ENCODE measurements around the gene DLGAP4.

DLGAP4 gene, protein sequence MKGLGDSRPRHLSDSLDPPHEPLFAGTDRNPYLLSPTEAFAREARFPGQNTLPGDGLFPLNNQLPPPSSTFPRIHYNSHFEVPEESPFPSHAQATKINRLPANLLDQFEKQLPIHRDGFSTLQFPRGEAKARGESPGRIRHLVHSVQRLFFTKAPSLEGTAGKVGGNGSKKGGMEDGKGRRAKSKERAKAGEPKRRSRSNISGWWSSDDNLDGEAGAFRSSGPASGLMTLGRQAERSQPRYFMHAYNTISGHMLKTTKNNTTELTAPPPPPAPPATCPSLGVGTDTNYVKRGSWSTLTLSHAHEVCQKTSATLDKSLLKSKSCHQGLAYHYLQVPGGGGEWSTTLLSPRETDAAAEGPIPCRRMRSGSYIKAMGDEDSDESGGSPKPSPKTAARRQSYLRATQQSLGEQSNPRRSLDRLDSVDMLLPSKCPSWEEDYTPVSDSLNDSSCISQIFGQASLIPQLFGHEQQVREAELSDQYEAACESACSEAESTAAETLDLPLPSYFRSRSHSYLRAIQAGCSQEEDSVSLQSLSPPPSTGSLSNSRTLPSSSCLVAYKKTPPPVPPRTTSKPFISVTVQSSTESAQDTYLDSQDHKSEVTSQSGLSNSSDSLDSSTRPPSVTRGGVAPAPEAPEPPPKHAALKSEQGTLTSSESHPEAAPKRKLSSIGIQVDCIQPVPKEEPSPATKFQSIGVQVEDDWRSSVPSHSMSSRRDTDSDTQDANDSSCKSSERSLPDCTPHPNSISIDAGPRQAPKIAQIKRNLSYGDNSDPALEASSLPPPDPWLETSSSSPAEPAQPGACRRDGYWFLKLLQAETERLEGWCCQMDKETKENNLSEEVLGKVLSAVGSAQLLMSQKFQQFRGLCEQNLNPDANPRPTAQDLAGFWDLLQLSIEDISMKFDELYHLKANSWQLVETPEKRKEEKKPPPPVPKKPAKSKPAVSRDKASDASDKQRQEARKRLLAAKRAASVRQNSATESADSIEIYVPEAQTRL

DNA sequence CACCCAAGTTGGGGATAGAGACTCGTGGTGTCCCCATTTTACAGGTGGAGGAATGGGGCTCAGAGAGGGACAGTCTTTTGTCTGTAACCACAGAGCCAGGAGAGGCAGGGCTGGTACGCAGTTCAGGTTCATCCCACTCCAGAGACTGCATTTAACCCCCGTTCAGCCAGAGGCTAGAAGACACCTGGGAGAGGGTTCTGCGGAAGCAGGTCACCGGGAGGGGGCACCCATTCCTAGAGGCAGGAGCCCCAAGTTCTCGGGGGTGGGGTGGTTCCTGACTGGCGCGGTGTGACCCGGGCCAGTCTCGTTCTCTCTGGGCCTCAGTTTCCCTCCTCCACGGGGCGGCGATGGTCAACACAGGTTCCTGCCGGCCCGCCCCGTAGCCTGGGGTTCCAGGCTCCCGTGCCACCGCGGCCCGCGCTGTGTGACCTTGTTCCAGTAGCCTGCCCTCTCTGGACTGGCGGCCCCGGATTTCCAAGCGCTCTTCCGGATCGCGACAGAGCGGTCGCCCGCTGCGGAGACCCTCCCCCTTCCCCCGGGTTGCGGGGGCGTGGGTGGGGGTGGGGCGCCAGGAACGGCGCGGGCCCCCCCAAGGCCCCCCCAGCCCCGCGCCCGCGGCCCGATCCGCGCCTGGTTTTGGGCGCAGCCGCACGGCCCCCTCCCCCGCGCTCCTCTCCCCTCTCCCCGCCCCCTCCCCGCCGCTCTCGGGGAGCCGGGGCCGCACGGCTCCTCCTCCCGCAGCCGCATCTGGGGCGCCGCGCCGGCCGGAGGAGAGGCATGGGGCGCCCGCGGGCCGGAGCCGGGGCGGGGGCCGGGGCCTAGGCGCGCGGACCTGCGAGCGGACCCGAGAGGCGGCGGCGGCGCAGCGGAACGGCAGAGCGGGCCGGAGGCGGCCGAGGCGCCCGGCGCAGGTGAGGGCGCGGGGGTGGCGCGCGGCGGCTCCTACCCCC lies at the start of gene DLGAP4:
TSS of gene DLGAP4 (plus strand) at position 738 of the 950 bp plus-strand sequence. CDS start 125,379 bp downstream, outside the sequence.
- no peak for DNase-seq

DNA sequence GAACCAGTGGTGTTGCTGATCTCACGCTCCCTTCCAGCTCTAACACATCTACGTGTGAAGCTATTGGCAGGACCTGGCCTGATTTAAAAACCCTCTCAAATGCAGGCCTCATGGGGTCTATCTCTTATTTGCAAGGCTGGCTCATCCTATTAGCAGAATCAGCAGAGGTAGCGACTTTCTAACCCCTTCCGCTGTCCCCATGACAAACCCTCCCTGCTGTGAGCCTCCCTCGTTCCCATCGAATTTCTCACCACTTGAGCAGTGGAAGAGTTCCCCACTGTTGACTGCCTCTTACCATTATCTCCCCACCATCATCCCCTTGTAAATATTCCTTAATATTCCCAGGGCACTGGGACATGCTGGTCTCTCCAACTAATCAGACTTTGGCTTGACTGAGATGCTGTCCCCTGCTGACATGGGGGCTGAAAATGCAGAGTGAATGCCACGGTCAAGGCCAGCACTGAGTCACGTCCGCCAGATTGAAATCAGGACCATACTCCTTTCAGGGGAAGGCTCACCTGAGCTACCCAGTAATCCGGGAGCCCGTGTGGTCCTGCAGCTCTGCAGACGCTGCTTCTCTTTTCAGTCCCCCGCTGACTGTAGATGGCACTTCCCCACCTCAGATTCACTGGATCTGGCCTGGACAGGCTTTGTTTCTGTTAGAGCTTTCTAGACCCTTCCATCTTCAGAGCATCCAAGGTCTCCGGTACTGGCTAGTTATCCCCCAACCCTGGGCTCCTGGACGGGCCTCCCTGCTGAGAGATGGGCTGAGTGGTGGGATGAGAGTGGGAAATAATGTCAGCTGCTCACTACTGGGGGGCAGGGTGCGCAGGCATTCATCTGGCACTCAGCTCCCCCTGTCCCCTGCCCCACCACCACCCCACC lies 46.7 kb upstream of the DLGAP4 start:
- DNase-seq: no peak

DNA sequence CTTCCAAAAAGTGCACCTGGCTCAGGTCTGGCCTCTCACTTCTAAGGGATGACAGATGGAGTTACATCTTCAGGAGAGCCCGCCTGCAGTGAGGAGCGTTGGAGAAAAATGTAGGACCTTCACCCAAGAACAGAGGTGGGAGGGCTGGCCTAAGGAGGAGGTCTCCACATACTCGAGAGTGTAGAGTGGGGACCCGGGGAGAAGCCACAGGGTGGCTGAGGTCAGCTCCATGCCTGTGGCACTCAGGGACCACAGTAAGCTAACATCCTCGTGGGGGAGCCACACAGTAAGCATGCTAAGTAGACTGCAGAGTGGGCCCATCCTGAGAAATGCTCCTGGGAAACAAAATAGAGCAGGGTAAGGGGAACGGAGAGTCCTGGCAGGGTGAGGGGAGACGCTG lies 45.8 kb upstream of the DLGAP4 start:
- DNase-seq: no peak

DNA sequence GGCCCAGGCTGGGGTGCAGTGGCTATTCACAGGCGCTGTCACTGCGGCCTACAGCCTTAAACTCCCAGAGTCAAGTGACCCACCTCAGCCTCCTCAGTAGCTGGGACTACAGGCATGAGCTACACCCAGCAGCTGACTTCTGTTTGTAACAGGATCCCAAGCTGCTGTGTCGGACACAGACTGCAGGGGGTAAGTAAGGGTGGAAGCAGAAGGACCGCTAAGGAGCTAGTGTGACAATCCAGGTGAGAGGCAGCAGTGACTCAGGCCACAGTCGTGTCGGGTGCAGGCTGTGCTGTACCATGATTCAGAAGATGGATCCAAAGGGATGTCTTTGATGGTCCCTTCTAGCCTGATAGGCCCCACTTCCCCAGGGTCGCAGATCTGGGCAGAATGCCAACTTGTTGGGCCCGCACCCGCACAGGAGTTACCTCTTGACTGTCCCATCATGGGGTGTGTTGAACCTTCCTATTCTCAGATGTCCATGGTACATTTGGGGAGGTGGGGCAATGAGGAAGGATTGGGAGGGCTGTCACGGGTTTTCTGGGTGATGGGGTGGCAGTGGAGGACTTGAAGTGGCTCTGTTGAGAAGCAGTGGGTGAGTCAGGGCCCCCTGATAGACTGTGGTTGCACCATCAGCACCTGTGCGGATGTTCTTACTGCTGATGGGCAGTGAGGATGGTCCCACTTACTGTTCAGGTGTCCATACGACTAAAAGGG lies 44.6 kb upstream of the DLGAP4 start:
- DNase-seq: no peak

DNA sequence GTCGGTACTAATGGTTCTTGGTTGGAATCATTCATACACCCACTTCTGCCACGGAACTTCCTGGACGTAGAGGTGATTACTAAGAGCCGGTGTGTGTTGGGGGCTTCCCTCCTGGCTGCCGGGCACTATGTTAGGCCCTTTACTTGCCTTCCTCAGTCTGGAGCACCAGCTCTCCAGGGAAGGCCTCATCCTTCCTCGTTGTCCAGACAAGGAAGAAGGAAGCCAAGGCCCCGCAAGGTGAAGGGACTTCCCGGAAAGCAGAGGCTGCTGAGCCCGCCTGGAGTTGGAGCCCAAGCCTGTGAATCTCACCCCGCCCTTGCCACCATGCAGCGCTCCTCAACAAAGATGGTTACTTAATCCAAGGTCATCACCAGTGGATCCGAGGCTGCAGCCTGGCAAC lies 43.7 kb upstream of the DLGAP4 start:
- no peak for DNase-seq

DNA sequence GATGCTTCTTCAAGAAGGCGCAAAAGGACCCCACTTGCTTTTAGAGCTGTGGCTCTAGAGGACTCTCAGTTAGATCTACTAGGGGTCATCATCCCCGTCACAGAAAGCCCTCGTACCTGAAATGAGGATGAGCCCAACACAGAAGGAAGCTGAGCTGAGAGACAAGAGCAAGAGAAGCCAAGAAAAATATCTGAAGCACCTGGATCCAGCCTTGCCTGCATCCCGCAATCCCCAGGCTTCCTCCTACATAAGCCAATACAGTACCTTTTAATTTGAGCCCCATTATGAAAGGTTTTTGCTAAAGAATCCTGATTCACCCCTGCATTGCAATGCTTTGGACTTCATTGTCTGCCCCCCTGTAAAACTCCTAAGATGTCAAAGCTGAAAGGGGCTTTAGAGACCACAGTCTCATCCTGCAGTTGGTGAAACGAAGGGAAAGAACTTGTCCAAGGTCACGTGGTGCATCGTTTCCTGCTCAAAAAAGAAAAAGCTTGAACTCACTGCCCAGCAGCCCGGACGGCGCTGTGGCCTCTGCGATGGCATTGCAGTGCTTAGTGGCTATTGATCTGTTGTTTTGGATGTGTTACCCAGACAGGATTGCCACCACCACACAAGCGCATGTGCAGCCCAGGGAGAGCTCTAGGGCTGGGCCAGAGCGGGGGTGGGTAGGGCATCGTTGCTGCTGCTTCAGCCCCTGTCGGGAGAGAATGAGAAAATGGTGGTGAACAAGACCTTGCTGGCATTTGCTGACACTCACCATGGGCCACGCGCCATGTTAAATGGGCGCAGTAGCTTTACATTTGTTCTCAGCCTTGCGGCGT lies 41.5 kb upstream of the DLGAP4 start:
- no peak for DNase-seq

DNA sequence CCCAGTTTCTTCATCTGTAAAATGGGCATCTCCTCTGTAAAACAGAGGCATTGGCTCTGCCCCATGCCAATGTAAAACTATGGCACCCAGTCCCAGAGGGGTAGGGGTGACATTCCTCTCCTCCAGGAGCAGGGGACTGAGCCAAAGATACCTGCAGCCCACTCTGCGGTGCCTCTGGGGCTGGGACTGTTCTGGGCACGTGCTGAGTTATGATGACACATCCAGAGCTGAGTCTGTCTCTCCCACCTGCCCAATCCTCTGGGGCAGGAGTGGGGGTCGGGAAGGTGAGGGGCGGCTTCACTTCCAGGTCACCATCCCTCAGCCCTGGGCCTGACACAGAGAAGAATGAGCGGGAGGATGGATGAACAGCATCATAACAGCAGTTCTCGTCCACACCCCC lies 40.0 kb upstream of the DLGAP4 start:
- DNase-seq: no peak

DNA sequence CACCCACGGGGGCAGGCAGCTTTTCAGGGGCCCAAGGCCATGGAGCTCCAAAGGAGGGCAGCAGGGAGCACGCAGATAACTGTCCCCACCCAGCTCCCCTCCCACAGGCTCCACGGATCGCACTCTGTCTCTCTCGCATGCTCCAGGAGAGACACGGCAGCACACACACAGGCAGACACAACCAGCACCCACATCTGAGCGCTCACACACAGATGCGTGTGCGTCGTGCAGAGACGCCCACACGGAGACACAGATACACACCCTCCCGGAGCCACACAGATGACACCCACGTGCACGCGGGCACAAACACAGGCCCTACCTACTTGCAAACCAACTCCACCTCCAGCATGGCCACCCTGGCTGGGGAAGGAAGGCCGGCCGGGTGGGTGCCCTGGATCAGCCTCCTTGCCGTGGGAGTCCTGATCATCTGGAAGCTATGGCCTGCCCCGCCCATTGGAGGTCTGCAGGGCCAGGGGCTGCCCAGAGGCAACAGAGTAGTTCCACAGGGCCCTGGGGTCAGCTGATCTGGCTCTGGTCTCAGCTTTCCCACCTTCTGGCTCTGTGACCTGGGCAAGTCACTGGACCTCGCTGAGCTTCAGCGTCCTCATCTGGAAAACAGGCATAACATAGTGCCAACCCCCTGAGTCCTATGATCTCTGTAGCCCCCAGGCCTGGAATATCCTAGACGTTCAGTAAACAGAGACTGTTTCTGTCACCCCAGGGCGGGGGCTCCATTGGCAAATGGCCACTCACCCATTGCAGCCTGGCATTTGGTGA lies 38.3 kb upstream of the DLGAP4 start:
- no peak for DNase-seq

DNA sequence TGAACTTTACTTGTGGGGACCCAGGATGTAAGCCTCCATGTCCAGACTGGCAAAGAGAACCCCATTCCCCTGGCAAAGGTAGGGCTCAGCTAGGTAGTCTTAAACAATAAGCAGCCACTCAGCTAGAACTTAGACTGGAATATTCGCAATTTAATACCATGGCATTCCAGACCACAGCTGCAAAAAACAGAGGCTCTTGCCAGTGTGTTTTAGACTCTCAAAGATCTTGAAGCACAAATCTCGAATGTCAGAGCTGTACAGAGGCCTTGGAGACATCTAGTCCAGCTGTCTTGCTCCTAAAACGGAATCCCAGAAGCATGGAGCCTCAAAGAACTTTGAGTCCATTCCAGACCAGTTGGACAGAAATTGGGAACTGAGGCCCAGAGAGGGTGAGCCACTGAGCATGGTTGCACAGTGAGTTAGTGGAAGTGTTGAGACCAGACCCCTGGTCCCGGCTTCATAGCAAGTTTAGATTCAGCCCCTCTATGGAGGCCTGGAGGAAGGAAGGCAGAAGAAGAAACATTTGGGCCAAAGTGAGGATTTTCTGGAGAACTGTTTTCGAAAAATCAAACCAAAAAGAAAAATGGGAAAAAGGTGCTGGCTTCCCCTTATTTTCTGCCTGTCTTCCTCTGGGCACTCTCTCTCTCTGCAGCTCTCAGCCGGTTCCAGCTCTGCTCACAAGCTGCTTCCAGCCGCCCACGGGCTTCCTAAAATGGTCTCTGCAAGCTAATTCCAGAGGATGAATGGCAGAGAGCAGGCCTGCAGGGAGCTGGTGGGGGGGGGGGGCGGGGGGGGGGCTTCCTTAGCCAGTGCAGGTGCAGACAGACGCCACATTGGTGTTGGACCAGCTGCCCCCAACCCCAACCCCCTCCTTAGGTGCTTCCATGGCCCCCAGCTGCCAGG lies 37.4 kb upstream of the DLGAP4 start:
- DNase-seq: no peak

DNA sequence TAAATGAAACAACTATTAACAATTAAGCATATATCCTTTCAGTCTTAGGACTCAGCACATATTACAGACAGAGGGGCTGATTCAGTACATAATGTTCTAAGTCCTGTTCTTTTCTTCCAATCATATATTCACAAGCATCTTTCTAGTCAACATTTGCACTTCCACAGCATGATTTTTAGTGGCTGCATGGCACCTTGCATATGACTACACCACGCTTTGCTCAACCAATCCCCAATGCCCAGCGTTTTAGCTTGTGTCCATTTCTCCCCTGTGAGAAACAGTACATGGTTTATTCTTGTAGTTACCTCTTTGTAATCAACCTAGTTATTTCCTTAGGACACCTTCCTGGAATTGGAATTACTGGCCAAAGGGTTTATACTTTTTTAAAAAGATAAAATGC lies 36.6 kb upstream of the DLGAP4 start:
- no peak for DNase-seq

DNA sequence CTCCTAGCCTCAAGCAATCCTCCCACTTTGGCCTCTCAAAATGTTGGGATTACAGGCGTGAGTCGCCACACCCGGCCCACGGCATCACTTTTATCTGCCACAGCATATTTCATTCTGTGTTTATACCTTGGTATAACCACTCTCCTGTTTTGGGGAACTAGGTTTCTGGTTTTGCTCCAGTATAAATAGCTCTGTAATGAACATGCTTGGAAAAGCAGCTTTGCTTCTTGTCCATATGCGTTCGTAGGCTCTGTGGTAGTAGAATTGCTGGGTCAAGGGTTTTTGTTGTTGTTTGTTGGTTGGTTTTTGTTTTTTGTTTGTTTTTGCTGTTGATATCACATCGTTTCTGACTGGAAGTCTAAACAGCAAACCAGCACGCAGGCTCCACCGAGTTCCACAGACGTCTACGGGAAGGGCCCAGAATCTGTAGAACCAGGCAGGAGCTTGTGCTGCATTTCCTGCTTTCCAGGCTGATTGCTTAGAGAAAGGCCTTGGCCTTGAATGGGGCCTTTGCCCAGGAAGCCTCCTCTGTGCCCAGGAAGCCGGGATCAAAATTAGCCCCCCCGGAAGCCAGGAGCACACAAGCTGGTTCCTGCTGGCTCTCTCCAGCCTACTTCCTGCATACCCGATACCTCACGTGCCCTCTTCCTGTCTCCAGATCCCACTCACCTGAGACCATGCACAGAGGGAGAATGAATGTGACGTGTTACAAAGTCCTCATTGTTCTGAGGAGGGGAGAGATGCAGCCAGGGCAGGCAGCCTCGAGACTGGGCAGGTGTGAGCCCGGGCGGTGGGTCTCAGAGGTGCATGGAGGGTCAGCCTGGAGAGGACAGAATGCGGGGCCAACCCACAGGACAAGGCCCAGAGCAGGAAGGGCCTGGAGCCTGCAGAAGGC lies 35.1 kb upstream of the DLGAP4 start:
- DNase-seq: no peak

DNA sequence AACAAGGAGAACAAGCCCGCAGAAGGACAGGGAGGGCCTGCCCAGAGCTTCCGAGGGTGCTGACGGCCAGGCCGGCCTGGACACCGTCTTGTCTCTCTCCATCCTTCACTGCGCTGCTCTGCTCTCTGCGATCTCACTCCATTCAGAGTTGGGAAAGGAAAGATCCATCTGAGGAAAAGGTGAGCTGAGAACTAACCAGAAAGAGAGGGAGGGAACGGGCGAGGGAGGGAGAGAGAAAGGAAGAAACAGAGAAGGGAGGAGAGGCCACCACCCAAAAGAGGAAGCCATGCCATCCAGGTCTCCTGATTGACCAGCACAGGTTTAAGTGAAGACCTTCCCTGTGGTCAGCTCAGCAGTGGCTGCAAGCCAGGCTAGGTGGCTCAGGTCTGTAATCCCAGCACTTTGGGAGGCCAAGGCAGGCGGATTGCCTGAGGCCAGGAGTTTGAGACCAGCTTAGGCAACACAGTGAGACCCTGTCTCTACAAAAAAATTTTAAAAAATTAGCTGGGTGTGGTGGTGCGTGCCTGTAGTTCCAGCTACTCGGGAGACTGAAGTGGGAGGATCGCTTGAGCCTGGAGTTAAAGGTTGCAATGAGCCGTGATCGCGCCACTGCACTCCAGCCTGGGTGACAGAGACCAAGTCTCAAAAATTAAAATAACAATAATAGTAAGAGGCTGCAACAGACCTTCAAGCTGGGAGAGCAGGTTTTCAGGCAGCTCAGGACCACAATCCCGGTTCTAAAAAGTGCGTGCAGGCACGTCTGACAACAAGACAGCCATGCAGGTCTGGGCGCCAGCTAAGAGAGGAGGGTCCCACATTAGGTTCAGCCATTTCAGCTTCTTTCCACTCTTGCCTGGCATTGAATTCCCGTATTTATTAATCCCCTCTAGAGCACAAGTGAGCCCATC lies 34.2 kb upstream of the DLGAP4 start:
- no peak for DNase-seq

DNA sequence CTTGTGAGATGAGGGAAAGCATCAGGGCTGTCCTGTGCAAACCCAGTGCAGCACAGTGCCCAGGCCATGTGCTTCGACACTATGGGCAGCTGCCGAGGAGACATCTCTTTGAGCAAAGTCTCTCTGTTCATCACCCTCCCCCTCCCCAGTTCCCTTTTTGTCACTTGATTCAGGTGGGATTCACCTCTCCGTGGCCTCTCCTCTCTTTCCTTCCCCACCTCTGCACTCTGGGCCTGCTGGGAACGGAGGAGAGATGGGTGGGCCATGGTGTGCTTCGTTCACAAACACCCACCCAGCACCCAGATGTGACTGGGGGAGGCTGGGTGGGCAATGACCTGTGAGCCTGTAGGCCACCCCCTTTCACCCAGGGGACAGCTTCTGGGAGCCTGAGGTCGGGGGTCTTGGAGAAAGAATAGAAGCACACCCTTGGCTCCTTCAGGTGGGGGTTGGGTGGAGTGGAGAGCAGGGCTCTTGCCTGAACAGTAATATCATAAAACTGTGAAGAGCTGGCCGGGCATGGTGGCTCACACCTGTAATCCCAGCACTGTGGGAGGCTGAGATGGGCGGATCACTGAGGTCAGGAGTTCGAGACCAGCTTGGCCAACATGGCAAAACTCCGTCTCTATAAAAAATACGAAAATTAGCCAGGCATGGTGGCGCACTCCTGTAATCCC lies 33.5 kb upstream of the DLGAP4 start:
- no peak for DNase-seq

DNA sequence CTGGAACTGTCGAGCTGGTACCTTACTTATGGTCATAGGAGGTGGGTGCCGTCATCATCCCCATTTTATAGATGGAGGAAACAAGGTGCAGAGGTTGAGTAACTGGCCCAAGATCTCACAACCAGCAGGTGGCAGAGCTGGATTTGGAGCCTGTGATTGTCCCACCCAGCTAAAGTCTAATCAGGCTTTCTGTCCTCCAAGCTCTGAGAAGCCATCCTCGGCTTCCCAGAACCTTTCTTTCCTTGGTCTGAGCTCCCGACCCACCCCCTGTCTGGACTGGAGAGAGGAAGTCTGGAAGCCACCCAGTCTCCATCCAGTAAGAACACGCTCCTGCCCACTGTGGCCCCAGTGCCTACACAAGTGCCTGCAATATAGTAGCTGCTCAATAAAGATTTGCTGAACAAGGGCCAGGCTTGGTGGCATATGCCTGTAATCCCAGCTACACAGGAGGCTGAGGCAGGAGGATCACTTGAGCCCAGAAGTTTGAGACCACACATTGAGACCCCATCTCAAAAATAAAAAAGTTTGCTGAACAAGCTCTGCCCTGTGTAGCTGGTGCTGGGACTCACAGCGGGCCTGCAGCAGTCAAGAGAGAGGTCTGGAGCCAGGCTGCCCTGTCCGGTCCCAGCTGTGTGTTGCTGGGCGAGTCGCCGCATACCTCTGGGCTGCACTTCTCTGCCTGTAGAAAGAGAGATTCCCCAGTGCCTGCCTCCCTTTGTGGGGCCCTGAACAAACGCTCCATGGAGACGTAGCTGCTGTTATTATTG lies 32.5 kb upstream of the DLGAP4 start:
- DNase-seq: no peak

Measured in fibroblast of skin of right quadriceps (primary cell).